ENCODE results near the gene ECI1. TPM values are rescaled to one million over a fixed set of nuclear protein-coding genes. Genes with fewer than 3 reads are reported as not detected.

ECI1 gene
- total RNA-seq, 1 donor from 2014 or later, result 81.7 TPM

DNA sequence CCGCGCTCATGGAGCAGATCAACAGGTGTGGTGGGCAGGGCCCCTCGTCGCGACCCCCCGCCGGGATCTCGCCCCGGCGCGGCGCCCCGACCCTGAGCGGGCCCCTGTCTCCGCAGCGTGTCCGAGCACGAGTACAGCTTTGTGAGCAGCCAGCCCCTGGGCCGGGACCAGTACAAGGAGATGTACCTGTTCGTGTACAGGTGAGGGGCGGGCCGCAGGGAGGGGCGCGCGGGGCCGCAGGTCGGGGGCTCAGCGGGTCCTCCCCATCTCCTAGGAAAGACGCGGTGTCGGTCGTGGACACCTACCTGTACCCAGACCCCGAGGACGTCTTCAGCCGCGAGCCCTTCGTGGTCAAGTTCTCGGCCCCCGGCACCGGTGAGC, 14.3 kb downstream of the ECI1 start:
- peaks cover 24% of the 10 kb centered on the region for H3K27me3 ChIP-seq (ENCODE audit: control insufficient read depth, insufficient read depth, low read length)
- TF ChIP-seq, protein P1, sequence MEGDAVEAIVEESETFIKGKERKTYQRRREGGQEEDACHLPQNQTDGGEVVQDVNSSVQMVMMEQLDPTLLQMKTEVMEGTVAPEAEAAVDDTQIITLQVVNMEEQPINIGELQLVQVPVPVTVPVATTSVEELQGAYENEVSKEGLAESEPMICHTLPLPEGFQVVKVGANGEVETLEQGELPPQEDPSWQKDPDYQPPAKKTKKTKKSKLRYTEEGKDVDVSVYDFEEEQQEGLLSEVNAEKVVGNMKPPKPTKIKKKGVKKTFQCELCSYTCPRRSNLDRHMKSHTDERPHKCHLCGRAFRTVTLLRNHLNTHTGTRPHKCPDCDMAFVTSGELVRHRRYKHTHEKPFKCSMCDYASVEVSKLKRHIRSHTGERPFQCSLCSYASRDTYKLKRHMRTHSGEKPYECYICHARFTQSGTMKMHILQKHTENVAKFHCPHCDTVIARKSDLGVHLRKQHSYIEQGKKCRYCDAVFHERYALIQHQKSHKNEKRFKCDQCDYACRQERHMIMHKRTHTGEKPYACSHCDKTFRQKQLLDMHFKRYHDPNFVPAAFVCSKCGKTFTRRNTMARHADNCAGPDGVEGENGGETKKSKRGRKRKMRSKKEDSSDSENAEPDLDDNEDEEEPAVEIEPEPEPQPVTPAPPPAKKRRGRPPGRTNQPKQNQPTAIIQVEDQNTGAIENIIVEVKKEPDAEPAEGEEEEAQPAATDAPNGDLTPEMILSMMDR (IDR thresholded peaks at IDR 0.05; ENCODE audit: insufficient read depth, low read length, poor library complexity, severe bottlenecking), result no peak
- H3K36me3 ChIP-seq (ENCODE audit: control insufficient read depth, insufficient read depth, low read length), result peaks cover 3% of the 10 kb centered on the region
- no peak for DNase-seq (ENCODE audit: low read depth)
- no peak overlapping the region for H3K4me3 ChIP-seq (ENCODE audit: low read depth, low read length)

DNA sequence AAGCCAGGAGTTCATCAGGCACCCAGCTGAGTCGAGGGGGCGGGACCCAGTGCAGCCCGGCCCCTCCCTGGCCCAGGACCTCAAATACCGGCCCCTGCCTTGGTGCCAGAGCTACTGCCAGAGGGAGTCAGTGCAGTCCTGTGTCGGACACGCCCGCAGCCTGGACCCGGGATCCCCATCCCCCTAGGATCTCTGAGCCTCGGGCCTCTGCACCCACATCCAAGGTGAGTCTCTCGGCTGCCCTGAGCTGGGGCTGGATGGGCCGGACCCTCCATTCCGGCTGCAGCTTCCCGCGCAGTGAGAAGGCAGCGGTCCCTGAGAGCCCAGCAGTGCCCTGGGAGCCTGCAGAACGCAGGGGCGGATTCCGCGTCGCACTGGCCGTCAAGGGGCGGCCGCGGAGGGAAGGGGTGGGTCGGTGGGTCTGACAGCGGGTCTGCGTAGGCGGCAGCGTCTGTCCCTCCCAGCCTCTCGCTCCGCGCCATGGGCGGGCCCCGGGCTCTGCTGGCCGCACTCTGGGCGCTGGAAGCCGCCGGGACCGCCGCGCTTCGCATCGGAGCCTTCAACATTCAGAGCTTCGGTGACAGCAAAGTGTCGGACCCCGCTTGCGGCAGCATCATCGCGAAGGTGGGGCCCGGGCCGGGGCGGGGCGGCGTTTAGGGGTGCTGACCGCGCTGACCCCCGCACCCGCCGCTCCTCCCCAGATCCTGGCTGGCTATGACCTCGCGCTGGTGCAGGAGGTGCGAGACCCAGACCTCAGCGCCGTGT, 14.9 kb downstream of the ECI1 start, which contains the start of gene DNASE1L2:
TSS of gene DNASE1L2 (plus strand) at position 108 of the 765 bp plus-strand sequence. CDS start at position 481, 373 bp downstream.
- peaks cover 3% of the 10 kb centered on the region for H3K36me3 ChIP-seq (ENCODE audit: control insufficient read depth, insufficient read depth, low read length)
- H3K4me3 ChIP-seq (ENCODE audit: low read depth, low read length), result no peak within 1 kb of the TSS
- no peak for DNase-seq (ENCODE audit: low read depth)
- H3K27me3 ChIP-seq (ENCODE audit: control insufficient read depth, insufficient read depth, low read length), result peaks cover 24% of the 10 kb centered on the region
- TF ChIP-seq, protein P1 (IDR thresholded peaks at IDR 0.05; ENCODE audit: insufficient read depth, low read length, poor library complexity, severe bottlenecking), result no peak

DNA sequence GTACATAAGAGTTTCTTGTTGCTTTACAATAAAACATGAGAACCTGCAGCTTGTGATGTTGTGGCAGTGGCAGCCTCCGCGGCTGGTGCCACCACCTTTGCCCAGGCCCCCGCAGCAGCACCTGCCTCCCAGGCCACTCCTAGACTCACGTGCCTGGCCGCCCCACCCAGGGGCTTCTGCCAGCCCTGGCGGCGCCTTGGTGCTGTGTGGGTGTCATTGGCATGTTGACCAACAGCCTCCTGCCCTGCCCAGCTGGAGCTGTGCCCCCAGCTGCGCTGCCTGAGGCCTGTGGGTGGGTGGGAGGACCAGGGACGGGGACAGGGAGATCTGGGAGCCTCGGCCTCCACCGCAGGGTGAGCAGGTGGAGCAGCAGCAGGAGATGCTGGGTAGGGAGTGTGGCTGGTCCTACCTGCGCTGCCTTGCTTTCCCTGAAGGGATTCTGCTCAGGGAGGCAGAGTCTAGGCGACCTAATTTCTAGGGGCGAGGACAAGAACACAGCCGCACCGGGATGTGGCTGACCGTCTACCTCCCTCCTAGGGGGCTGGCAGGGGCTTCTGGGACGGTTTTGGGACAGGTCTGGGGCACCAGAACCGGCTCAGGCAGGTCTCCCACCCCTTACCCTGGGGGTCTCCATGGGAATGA, 15.6 kb downstream of the ECI1 start:
- Histone ChIP-seq H3K27me3 (ENCODE audit: control insufficient read depth, insufficient read depth, low read length) (peaks cover 24% of the 10 kb centered on the region), H3K36me3 (ENCODE audit: control insufficient read depth, insufficient read depth, low read length) (peaks cover 3% of the 10 kb centered on the region)
- TF ChIP-seq, protein P1 (IDR thresholded peaks at IDR 0.05; ENCODE audit: insufficient read depth, low read length, poor library complexity, severe bottlenecking), result no peak

DNA sequence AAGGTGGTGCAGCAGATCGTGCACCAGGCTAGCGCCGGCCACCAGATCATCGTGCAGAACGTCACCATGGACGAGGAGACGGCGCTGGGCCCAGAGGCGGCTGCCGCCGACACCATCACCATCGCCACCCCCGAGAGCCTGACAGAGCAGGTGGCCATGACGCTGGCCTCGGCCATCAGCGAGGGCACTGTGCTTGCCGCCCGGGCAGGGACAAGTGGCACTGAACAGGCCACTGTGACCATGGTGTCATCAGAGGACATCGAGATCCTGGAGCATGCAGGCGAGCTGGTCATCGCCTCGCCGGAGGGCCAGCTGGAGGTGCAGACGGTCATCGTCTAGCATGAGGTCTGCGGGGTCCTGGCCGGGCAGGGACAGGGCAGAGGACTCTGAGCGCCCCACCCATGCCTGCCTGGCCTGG, 16.1 kb downstream of the ECI1 start:
- Histone ChIP-seq H3K4me3 (ENCODE audit: low read depth, low read length) (no peak overlapping the region), H3K27me3 (ENCODE audit: control insufficient read depth, insufficient read depth, low read length) (peaks cover 24% of the 10 kb centered on the region), H3K36me3 (ENCODE audit: control insufficient read depth, insufficient read depth, low read length) (peaks cover 3% of the 10 kb centered on the region)
- TF ChIP-seq, protein P1 (IDR thresholded peaks at IDR 0.05; ENCODE audit: insufficient read depth, low read length, poor library complexity, severe bottlenecking), result no peak
- no peak for DNase-seq (ENCODE audit: low read depth)

More for the DNA sequence above, 15.6 kb downstream of the ECI1 start:
- DNase-seq (ENCODE audit: low read depth), result no peak
- no peak overlapping the region for H3K4me3 ChIP-seq (ENCODE audit: low read depth, low read length)

- H3K36me3 ChIP-seq (ENCODE audit: control insufficient read depth, insufficient read depth, low read length), result peaks cover 3% of the 10 kb centered on the region
Observed at GRCh38 chr16:2234813-2235170, 16.6 kb downstream of the ECI1 start.

More at GRCh38 chr16:2234813-2235170, 16.6 kb downstream of the ECI1 start:
- no peak overlapping the region for H3K4me3 ChIP-seq (ENCODE audit: low read depth, low read length)
- peaks cover 24% of the 10 kb centered on the region for H3K27me3 ChIP-seq (ENCODE audit: control insufficient read depth, insufficient read depth, low read length)
- TF ChIP-seq, protein P1 (IDR thresholded peaks at IDR 0.05; ENCODE audit: insufficient read depth, low read length, poor library complexity, severe bottlenecking), result no peak
- DNase-seq (ENCODE audit: low read depth), result no peak
